HG03469 (cell line): ENCODE measurements around the gene DNASE2B.
"Not testable (repeated sequence)": the region's sequence is repeated elsewhere in the genome, so short reads cannot be mapped to it uniquely, and the experiment has no call there.

Source experiments
- ATAC-seq: cut with Tn5 transposase; IDR thresholded peaks from one replicate; pipeline ENCODE4 v1.9.1; 2021; ENCODE audit warnings: mild to moderate bottlenecking, moderate library complexity, moderate number of reproducible peaks; ENCODE audit not compliant: unreplicated experiment

Gene DNASE2B

GRCh38 chr1:84442747-84443646, 44.7 kb downstream of the DNASE2B start:
- ATAC-seq, result not testable (repeated sequence)

DNA sequence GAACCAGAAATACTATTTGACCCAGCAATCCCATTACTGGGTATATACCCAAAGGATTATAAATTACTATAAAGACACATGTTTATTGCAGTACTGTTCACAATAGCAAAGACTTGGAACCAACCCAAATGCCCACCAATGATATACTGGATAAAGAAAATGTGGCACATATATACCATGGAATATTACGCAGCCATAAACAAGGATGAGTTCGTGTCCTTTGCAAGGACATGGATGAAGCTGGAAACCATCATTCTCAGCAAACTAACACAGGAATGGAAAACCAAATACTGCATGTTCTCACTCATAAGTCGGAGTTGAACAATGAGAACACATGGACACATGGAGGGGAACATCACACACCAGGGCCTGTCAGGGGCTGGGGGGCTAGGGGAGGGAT, 50.4 kb downstream of the DNASE2B start:
- ATAC-seq, result not testable (repeated sequence)

DNA sequence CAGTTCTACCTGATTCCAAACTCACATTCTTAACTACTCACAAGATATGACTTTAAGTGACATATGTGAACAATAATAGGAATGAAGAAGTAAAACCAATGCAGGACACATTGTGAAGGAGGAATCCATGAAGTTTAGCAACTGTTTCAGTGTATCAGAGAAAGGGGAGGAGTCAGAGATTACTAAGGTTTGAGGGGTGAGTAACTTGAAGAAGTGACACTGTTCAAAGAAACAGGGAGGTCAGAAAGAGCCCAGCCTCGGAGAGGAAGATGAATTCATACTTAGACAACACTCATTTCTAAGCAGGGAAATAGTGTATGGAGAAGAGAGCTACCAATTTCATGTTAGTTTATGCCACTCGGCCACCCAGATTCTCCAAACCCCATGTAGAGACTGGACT, 52.6 kb downstream of the DNASE2B start:
- no peak for ATAC-seq

GRCh38 chr1:84452436-84452835, 54.2 kb downstream of the DNASE2B start:
- ATAC-seq, result no peak

DNA sequence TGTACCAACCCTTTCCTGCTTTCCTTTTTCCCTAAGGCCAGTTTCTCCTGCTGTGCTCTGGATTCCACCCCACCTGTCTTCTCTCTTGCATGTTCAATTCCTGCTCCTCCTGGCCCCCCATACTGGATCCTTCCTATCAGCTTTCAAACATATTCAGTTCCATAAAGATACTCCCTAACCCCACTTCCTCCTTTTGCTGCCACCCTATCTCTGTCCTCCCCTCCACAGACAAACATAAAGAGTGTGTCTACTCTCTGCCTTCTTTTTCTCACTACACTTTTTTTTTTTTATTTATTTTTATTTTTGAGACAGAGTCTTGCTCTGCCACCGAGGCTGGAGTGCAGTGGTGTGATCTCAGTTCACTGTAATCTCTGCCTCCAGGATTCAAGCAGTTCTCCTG, 63.8 kb downstream of the DNASE2B start:
- ATAC-seq, result no peak
